Measurements from ENCODE around the gene EDIL3.
"Not testable (repeated sequence)": the region's sequence is repeated elsewhere in the genome, so short reads cannot be mapped to it uniquely, and the experiment has no call there.

Gene EDIL3

GRCh38 chr5:84168841-84169240, 215.8 kb downstream of the EDIL3 start:
- no peak for DNase-seq (ENCODE audit: low read depth in 3 of 3)

GRCh38 chr5:84163671-84164070, 221.0 kb downstream of the EDIL3 start:
- no peak for DNase-seq (ENCODE audit: low read depth in 3 of 3)

- no peak for DNase-seq (ENCODE audit: low read depth in 3 of 3)
Observed at GRCh38 chr5:84162695-84163094, 222.0 kb downstream of the EDIL3 start.

- not testable (repeated sequence) for DNase-seq (ENCODE audit: low read depth in 3 of 3)
Observed at GRCh38 chr5:84160650-84161049, 224.0 kb downstream of the EDIL3 start.

GRCh38 chr5:84149094-84149493, 235.6 kb downstream of the EDIL3 start:
- no peak for DNase-seq (ENCODE audit: low read depth in 3 of 3)

GRCh38 chr5:84148651-84149050, 236.0 kb downstream of the EDIL3 start:
- no peak for DNase-seq (ENCODE audit: low read depth in 3 of 3)

- no peak for DNase-seq (ENCODE audit: low read depth in 3 of 3)
Observed at GRCh38 chr5:84137541-84137940, 247.1 kb downstream of the EDIL3 start.

GRCh38 chr5:84131372-84131771, 253.3 kb downstream of the EDIL3 start:
- DNase-seq (ENCODE audit: low read depth in 3 of 3), result no peak

- no peak for DNase-seq (ENCODE audit: low read depth in 3 of 3)
Observed at GRCh38 chr5:84130006-84130580, 254.6 kb downstream of the EDIL3 start.

GRCh38 chr5:84125216-84125615, 259.5 kb downstream of the EDIL3 start:
- DNase-seq (ENCODE audit: low read depth in 3 of 3), result no peak

- DNase-seq (ENCODE audit: low read depth in 3 of 3), result no peak
Observed at GRCh38 chr5:84119252-84119651, 265.4 kb downstream of the EDIL3 start.

- no peak for DNase-seq (ENCODE audit: low read depth in 3 of 3)
Observed at GRCh38 chr5:84118551-84118950, 266.1 kb downstream of the EDIL3 start.

GRCh38 chr5:84115727-84116126, 269.0 kb downstream of the EDIL3 start:
- DNase-seq (ENCODE audit: low read depth in 3 of 3), result no peak

- no peak for DNase-seq (ENCODE audit: low read depth in 3 of 3)
Observed at GRCh38 chr5:84113246-84114105, 271.2 kb downstream of the EDIL3 start.

GRCh38 chr5:84092738-84093137, 291.9 kb downstream of the EDIL3 start:
- DNase-seq (ENCODE audit: low read depth in 3 of 3), result no peak

GRCh38 chr5:84091127-84091799, 293.4 kb downstream of the EDIL3 start:
- no peak for DNase-seq (ENCODE audit: low read depth in 3 of 3)

- DNase-seq (ENCODE audit: low read depth in 3 of 3), result no peak
Observed at GRCh38 chr5:84088996-84089395, 295.7 kb downstream of the EDIL3 start.

GRCh38 chr5:84086511-84086910, 298.2 kb downstream of the EDIL3 start:
- no peak for DNase-seq (ENCODE audit: low read depth in 3 of 3)

GRCh38 chr5:84085387-84086041, 299.2 kb downstream of the EDIL3 start:
- DNase-seq (ENCODE audit: low read depth in 3 of 3), result no peak

GRCh38 chr5:84080908-84081307, 303.8 kb downstream of the EDIL3 start:
- no peak for DNase-seq (ENCODE audit: low read depth in 3 of 3)

GRCh38 chr5:84072339-84072738, 312.3 kb downstream of the EDIL3 start:
- DNase-seq (ENCODE audit: low read depth in 3 of 3), result no peak

- no peak for DNase-seq (ENCODE audit: low read depth in 3 of 3)
Observed at GRCh38 chr5:84069608-84070179, 315.0 kb downstream of the EDIL3 start.
